Smooth muscle cell (in vitro differentiated cells): ENCODE results near the gene RORB. TPM values are rescaled to one million over a fixed set of nuclear protein-coding genes. Genes with fewer than 3 reads are reported as not detected.

Source experiments
- DNase-seq: peaks from one replicate; lab custom pipeline; 2025; ENCODE audit not compliant: unreplicated experiment; lab: John Stamatoyannopoulos, UW
- H2AFZ ChIP-seq: fragments of 200-600 bp; sonication (generic); 2 replicates; pipeline ENCODE4 v1.6.0; 2016; ENCODE audit warnings: antibody characterized with exemption, low read depth, mild to moderate bottlenecking
- H3F3A ChIP-seq: fragments of 200-600 bp; sonication (generic); 2 replicates; pipeline ENCODE4 v1.6.0; 2017; ENCODE audit warnings: antibody characterized with exemption, low read depth
- H3K27ac ChIP-seq: fragments of 200-600 bp; sonication (generic); 2 replicates; pipeline ENCODE4 v1.5.1; 2016; ENCODE audit warnings: low read depth, mild to moderate bottlenecking
- H3K27me3 ChIP-seq: fragments of 200-600 bp; sonication (generic); 2 replicates; pipeline ENCODE4 v1.6.1; 2016; ENCODE audit warnings: low read depth, mild to moderate bottlenecking
- H3K36me3 ChIP-seq: fragments of 200-600 bp; sonication (generic); 2 replicates; pipeline ENCODE4 v1.5.1; 2016; ENCODE audit warnings: low read depth
- H3K4me1 ChIP-seq: fragments of 200-600 bp; sonication (generic); 2 replicates; pipeline ENCODE4 v1.5.1; 2016; ENCODE audit warnings: low read depth
- H3K4me2 ChIP-seq: fragments of 200-600 bp; sonication (generic); 2 replicates; pipeline ENCODE4 v1.6.0; 2016; ENCODE audit warnings: mild to moderate bottlenecking
- H3K4me3 ChIP-seq: fragments of 200-600 bp; sonication (generic); 2 replicates; pipeline ENCODE4 v1.5.1; 2016; ENCODE audit warnings: mild to moderate bottlenecking
- H3K79me2 ChIP-seq: fragments of 200-600 bp; sonication (generic); 2 replicates; pipeline ENCODE4 v1.6.0; 2016; ENCODE audit warnings: low read depth, mild to moderate bottlenecking
- H3K9ac ChIP-seq: fragments of 200-600 bp; sonication (generic); 2 replicates; pipeline ENCODE4 v1.6.0; 2016; ENCODE audit warnings: low read depth
- H3K9me3 ChIP-seq: fragments of 200-600 bp; sonication (generic); replicated peaks from 2 replicates; pipeline ENCODE4 v1.5.1; 2016; ENCODE audit warnings: low read depth
- H4K20me1 ChIP-seq: fragments of 200-600 bp; sonication (generic); 2 replicates; pipeline ENCODE4 v1.6.0; 2016; ENCODE audit warnings: low read depth
- WGBS: methylation state at CpG from one replicate; pipeline ENCODE4 v1.1.7; 2016; ENCODE audit warnings: low lambda C conversion rate; 5-methylcytosine and 5-hydroxymethylcytosine counted together
- polyA plus RNA-seq: library from polyadenylated mRNA; unstranded; fragments of >200 nt; fragmentation: Nextera tagmentation; extraction: Ambion mirVana; gene quantifications from 2 replicates; pipeline ENCODE4 v1.2.1, GENCODE V29; 2016
- total RNA-seq: library from RNA; depleted of rRNA; stranded (reverse); fragments of >200 nt; gene quantifications from 2 replicates; pipeline ENCODE4 v1.2.3, GENCODE V29; 2014
- TF ChIP-seq, protein P1 (sequence below): fragments of 200-600 bp; sonication (generic); IDR thresholded peaks from 2 replicates; pipeline ENCODE4 v1.5.1; 2017; ENCODE audit warnings: borderline replicate concordance, mild to moderate bottlenecking, antibody characterized with exemption; ENCODE audit not compliant: insufficient read depth, poor library complexity, severe bottlenecking

The RORB gene
- total and polyA plus RNA-seq, 2 experiments from 2014 or later: 0.95 to 2.5 TPM

DNA sequence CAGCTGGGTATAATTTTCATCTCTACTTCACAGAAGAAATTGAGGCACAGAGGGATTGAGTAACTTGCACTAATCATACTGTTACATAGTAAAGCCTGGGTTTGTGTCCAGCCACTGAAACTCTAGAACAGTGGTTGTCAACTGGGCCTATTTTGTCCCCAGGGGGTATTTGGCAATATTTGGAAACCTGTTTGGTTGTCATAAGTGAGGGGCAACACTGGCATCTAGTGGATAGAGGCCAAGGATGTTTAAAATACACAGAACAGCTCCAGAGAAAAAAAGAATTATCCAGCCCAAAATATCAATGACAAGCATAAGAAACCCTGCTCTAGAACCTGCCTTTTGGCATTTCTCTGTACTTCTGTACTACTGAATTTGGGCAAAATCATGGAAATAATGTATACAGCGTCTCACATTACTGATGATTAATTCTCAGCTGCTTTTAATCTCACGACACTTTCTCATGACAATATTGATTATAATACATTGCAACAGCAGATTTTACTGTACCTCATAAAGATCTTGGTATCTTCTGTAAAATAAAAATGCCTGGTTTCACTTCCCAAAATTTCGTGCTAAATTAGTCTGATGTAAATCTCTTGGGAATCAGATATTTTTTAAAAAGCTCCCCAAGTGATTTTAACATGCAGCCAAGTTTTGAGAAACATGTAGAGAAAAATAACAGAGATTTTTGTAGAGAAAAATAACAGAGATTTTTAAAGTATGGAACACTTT is 112.7 kb downstream of the RORB start:
- no peak overlapping the region for H3K4me3 ChIP-seq
- no peaks in the 10 kb centered on the region for H3K79me2 ChIP-seq
- H2AFZ ChIP-seq: no peak overlapping the region
- H3F3A ChIP-seq: no peaks in the 10 kb centered on the region
- 76% methylated on average over 3 of the region's 3 CpGs for WGBS
- no peaks in the 10 kb centered on the region for H3K9me3 ChIP-seq
- H3K27me3 ChIP-seq: no peaks in the 10 kb centered on the region
- no peak overlapping the region for H3K9ac ChIP-seq
- no peaks in the 10 kb centered on the region for H3K4me1 ChIP-seq
- no peaks in the 10 kb centered on the region for H4K20me1 ChIP-seq
- TF ChIP-seq, protein P1, sequence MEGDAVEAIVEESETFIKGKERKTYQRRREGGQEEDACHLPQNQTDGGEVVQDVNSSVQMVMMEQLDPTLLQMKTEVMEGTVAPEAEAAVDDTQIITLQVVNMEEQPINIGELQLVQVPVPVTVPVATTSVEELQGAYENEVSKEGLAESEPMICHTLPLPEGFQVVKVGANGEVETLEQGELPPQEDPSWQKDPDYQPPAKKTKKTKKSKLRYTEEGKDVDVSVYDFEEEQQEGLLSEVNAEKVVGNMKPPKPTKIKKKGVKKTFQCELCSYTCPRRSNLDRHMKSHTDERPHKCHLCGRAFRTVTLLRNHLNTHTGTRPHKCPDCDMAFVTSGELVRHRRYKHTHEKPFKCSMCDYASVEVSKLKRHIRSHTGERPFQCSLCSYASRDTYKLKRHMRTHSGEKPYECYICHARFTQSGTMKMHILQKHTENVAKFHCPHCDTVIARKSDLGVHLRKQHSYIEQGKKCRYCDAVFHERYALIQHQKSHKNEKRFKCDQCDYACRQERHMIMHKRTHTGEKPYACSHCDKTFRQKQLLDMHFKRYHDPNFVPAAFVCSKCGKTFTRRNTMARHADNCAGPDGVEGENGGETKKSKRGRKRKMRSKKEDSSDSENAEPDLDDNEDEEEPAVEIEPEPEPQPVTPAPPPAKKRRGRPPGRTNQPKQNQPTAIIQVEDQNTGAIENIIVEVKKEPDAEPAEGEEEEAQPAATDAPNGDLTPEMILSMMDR: no peak
- no peaks in the 10 kb centered on the region for H3K36me3 ChIP-seq
- DNase-seq: no peak
- H3K27ac ChIP-seq: no peak overlapping the region
- peak overlapping the region; percentile 31 for H3K4me2 ChIP-seq

DNA sequence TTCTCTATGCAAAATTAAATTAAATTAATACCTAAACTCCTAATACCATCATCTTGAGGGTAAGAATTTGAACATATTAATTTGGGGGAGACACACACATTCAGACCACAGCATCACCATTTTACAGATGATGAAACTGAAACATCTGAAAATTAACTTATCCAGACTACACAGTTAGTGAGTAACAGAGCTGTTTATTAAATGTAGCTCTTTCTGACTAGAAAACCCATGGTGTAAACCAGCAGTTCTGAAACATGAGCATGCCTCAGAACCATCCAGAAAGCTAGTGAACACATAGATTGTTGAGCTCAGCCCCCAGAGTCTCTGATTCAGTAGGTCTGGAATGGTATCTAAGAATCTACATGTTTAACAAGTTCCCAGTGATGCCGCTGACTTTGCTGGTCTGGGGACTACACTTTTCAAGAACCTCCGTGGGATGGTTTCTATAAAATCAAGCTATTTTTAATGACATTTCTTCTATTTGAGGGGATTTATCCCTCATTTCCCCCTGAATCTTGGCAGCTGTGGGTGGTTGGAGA is 113.5 kb downstream of the RORB start:
- no peaks in the 10 kb centered on the region for H3K79me2 ChIP-seq
- H2AFZ ChIP-seq: no peak overlapping the region
- H3K4me2 ChIP-seq: peak overlapping the region; percentile 31
- H3K36me3 ChIP-seq: no peaks in the 10 kb centered on the region
- DNase-seq: no peak
- no peak overlapping the region for H3K4me3 ChIP-seq
- no peak overlapping the region for H3K9ac ChIP-seq
- no peaks in the 10 kb centered on the region for H4K20me1 ChIP-seq
- H3K4me1 ChIP-seq: no peaks in the 10 kb centered on the region
- WGBS: 52% methylated on average over 2 of the region's 2 CpGs
- TF ChIP-seq, protein P1: no peak
- H3K27ac ChIP-seq: no peak overlapping the region
- H3F3A ChIP-seq: no peaks in the 10 kb centered on the region
- H3K27me3 ChIP-seq: no peaks in the 10 kb centered on the region
- no peaks in the 10 kb centered on the region for H3K9me3 ChIP-seq

DNA sequence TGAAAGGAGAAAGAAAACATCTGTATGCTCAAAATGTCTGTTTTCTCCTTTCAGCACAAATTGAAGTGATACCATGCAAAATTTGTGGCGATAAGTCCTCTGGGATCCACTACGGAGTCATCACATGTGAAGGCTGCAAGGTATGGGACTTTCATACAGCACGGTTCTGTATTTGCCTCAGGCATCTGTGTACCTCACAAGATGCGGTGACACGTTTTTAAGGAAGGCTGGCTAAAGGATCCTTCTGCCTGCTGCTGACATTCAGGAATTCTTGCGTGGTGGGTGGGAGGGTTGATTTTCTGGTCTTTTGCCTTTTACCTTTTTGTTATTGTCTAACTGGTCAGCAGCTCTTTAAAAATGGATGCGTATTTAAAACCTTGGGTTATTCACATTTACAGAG is 133.1 kb downstream of the RORB start:
- Histone ChIP-seq H3K79me2 (no peaks in the 10 kb centered on the region), H3K27me3 (peaks cover 3% of the 10 kb centered on the region), H4K20me1 (no peaks in the 10 kb centered on the region), H3K9me3 (no peaks in the 10 kb centered on the region), H3K4me2 (no peak overlapping the region), H3F3A (no peaks in the 10 kb centered on the region), H3K4me1 (no peaks in the 10 kb centered on the region), H2AFZ (no peak overlapping the region), H3K27ac (no peak overlapping the region), H3K36me3 (no peaks in the 10 kb centered on the region), H3K9ac (no peak overlapping the region), H3K4me3 (no peak overlapping the region)
- no peak for DNase-seq
- TF ChIP-seq, protein P1: no peak
- 61% methylated on average over 7 of the region's 7 CpGs for WGBS

DNA sequence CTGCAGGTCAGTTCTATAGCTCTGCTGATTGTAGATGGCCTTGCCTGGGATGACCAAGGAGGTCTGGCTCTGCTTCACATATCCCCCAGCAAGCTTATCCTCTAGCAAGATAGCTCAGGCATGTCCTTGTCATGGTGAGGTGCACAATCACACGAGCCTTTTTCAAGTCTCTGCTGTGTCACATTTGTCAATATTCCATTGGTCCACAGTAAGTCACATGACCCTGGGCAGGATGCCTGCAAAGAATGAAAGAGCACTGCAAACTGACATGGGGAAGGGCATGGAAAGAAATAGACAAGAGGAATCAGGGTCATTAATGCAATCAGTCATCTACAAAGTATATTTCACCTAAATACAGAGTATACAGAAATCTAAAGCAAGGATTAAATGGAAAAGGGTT is 142.0 kb downstream of the RORB start:
- Histone ChIP-seq H2AFZ (no peak overlapping the region), H3K9ac (no peak overlapping the region), H3K9me3 (no peaks in the 10 kb centered on the region), H3K79me2 (no peaks in the 10 kb centered on the region), H3K4me3 (no peak overlapping the region), H3K36me3 (no peaks in the 10 kb centered on the region), H3K4me2 (no peak overlapping the region), H3K27me3 (no peaks in the 10 kb centered on the region), H4K20me1 (no peaks in the 10 kb centered on the region), H3K4me1 (no peaks in the 10 kb centered on the region), H3F3A (no peaks in the 10 kb centered on the region), H3K27ac (no peak overlapping the region)
- TF ChIP-seq, protein P1: no peak
- 85% methylated on average over 1 of the region's 1 CpG for WGBS
- DNase-seq: no peak
